HG03060 (cell line): Measurements from ENCODE around the gene BBS5.
A peak's percentile ranks its signal among the peaks of the same experiment; 100 is the strongest.
"Not testable (repeated sequence)": the region's sequence is repeated elsewhere in the genome, so short reads cannot be mapped to it uniquely, and the experiment has no call there.

Source experiments
- ATAC-seq: cut with Tn5 transposase; IDR thresholded peaks from one replicate; pipeline ENCODE4 v1.9.1; 2021; ENCODE audit warnings: low read depth, moderate number of reproducible peaks; ENCODE audit not compliant: unreplicated experiment

BBS5 gene

DNA sequence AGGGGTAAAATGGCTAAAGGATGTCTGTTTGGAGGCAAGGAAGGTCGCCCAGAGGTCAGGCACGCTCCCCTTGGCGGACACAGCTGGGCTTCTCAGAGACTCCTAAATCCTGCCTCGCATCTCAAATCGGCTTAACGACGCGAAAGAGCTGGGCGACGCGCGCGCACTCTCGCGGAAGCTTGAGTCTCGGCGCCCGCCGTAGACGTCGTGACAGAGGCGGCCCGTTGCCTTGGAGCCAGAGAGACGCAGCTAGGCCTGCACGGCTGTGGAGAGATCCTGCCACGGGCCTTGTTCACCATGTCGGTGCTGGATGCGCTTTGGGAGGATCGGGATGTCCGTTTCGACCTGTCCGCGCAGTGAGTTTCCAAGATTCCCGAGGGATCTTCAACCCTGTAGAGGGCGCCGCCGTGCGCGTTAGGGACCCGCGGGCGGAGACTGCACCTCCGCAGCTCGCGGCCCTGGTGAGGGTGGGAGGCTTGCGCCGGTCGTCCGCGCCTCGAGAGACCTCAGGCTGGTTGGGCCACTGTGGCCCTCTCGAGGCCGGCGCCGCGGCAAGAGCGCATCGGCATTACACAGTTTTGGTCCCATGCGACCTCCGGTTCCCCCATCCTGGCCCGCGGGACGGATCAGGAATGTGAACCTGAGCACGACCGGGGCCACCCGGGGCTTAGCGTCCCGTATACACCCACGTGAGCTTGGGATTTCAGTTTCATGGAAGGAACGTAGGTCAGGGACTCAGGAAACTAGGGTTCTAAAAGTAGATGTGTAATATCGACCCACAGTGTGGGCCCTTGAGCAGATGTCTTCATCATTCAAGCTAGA lies at the start of gene BBS5:
Gene BBS5, plus strand, starts transcription at position 238 of the 822 bp plus-strand sequence. Its CDS starts 60 bp downstream, at position 298.
- ATAC-seq: peak; percentile 66

DNA sequence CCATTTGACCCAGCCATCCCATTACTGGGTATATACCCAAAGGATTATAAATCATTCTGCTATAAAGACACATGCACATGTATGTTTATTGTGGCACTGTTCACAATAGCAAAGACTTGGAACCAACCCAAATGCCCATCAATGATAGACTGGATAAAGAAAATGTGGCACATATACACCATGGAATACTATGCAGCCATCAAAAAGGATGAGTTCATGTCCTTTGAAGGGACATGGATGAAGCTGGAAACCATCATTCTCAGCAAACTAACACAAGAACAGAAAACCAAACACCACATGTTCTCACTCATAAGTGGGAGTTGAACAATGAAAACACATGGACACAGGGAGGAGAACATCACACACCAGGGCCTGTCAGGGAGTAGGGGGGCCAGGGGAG lies 47.5 kb upstream of the BBS5 start:
- ATAC-seq: not testable (repeated sequence)

DNA sequence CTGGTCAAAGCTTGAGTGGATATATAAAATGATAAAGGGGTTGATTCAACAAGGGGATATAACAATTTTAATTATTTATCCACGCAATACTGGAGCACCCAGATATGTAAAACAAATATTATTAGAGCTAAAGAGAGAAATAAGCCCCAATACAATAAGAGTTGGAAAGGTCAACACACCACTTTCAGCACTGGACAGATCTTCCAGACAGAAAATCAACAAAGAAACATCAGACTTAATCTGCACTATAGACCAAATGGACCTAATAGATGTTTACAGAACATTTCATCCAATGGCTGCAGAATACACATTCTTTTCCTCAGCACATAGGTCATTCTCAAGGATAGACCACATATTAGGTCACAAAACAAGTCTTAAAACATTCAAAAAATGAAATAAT lies 45.1 kb upstream of the BBS5 start:
- not testable (repeated sequence) for ATAC-seq

DNA sequence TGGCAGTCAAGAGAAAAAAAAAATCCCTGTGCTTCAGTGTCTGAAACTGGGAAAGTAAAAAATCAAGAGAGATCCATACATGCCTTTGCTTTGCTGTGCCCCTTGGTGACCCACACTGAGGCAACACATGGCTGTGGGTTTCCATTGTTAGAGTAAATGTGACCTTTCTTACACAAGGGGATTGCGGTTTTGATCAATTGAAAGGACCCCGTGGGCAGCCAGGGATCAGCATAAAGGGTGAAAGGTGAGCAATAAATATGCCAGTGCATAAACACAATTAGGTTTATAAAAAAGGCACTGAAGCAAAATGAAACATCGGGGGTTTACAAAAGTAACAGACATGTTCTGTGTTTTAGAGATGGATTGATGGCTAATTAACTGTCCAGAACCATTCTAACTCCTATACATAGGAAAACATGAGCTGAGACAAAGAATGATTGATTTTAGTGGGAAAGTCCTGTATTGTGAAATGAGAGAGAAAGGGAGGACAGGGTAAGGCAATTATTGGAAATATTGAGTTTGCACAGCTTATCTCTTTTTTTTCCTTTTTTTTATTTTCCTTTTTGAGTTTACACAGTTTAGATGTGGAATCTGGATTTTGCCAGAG lies 40.7 kb upstream of the BBS5 start:
- ATAC-seq: no peak

DNA sequence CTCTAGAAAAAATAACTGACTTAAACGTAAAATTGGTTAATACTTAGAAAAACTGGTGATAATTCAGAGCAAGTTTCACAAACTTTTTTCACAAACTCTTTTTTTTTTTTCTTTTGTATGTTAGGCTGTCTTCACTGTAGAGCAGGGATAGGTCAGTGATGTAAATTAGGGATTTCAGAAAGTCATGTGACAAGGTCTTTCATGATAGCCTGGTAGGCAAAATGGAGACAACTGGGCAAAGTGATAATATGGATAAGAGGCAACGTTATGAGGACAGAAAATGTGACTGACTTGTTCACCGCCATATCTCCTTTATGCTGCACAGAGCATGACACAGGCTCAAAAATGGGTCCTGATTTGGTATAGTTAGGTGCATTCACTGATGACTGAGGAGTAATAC lies 39.4 kb upstream of the BBS5 start:
- ATAC-seq: no peak

DNA sequence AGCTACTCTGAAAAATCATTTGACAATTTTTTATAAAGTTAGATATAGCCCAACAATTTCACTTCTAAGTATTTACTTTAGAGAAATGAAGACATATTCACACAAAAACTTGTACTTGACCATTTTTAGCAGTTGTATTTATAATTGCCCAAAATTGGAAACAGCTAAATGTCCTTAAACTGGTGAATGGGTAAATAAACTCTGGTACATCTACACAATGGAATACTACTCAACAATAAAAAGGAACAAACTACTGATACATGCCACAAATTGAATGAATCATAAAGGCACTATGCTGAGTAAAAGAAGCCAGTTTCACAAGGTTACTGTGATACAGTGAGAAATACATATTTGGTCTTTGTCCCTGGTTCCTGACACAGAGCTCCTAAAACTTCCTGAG lies 32.8 kb upstream of the BBS5 start:
- no peak for ATAC-seq

DNA sequence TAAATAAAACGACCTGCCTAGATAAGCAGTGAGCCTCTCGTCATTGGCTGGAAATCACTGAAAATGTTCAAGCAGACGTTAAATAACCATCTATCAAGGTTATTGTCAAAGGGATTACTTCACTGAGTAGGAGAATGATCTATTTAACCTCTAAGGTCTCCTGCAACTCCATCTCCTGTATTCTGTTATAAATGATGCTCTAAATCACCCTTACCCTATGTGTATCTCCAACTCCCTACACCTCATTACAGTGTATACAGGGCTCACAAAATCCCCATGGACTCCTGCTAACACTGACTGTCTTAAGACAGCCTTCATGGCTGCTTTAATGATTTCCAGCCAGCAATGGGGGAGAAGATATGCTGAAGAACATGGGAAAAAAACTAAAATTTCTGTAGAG lies 31.0 kb upstream of the BBS5 start:
- ATAC-seq: no peak

DNA sequence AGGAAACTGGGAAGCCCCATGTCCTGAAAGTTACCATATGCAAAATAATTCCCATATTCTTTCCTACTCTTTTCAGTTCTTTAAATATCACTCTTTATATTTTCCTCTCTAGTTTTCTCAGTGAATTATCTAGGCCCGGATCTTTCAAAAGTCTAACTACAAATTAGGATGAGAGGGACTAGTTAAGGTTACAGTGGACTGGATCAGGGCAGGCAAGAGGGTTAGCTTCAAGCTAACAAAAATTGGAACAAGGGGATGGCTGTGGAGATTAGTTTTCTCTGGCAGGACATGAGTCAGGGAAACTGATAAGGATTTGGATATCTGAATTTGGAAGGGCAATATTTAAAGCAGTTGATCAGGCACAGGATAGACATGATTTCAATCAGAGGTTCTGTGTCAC lies 30.4 kb upstream of the BBS5 start:
- ATAC-seq: no peak

DNA sequence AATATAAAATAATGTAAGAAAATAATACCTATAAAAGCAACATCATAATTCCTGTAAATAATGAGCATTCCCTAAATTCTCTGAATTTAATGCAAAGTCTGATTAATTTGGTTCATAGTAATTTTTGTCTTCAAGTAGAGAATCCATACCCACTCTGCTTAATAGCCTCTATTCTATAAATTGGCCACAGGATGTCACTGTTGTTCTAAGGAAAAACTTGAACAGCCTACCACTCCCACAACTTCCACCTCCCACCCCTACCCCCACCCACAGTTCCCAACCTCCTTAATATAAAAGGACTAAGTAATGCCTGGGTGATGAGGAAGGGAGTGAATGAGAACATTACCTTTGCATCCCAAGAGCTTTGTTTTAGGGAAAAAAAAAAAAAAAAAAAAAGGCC lies 27.2 kb upstream of the BBS5 start:
- no peak for ATAC-seq

DNA sequence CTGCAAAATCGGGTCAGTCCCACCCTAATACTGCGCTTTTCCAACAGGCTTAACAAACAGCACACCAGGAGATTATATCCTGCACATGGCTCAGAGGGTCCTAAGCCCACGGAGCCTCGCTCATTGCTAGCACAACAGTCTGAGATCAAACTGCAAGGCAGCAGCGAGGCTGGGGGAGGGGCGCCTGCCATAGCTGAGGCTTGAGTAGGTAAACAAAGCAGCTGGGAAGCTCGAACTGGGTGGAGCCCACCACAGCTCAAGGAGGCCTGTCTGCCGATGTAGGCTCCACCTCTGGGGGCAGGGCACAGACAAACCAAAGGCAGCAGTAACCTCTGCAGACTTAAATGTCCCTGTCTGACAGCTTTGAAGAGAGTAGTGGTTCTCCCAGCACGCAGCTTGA lies 26.2 kb upstream of the BBS5 start:
- ATAC-seq: not testable (repeated sequence)

DNA sequence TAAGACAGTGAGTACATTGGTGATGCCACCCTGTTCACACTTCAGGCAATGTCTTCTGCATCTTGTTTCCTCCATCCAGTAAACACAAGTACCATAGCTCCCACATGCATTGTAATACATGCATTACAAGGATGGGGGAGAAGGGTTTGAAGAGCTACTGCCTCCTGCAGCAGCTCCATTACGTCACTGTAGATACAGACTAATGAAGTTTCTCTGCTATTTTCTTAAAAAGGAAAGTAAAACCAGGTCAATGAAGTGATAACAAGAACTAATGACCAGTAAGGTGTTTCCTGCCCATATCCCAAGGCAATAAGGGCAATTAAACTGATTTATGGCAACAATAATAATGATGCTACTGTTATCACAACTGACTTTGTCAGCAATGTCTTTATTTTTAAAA lies 18.2 kb upstream of the BBS5 start:
- ATAC-seq: no peak

DNA sequence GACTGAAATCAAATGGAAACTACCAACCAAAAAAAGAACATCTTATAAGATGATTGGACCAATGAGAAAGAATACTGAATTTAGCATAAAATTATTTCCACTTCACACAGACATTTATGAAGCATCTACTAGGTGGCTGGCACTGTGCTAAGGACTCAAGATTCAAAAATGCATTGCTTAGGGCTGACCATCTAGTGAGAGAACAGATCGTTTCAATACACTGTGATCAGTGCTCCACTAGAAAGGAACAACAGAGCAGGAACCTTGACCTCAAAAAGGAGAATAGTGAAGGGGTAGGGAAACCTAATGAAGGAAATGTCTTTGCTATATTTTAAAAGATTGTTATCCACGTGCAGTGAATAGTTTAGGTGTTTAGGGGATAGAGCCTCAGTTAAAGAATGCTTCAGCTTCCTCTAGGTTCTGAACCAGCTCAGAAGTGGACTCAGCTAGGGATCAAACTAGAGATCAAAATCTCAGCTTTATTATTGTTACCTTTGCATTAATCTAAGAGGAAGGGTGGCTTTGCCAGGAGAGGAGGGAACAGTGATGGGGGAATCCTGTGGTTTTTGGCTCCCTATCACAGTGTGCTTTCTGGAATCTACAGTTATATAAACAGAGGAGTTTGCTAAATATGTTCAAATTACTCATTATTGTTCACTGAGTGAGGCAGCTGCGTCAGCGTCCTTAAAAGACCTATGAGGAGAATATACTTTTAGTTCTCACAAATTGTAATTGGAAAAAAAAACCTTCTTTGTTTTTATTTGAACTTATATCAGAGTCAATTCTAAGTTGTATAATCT lies 16.2 kb upstream of the BBS5 start:
- ATAC-seq: no peak

DNA sequence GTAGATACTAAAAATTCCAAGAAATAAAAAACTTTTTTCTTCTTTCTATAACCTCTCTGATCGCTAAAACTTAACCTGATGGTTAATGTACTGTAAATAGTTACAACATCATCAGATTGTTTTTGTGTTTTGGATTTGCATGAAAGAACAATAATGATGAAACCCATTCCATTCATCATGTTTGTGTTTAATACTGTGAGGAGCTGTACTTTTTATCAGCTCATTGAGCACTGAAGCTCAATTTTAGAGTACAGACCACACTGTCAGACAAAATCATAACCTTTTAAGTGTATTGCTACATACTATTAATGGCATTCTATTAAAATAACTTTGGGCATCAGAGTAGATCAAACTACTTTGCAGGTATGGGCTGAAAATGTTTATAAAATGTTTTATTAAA lies 14.8 kb upstream of the BBS5 start:
- no peak for ATAC-seq

DNA sequence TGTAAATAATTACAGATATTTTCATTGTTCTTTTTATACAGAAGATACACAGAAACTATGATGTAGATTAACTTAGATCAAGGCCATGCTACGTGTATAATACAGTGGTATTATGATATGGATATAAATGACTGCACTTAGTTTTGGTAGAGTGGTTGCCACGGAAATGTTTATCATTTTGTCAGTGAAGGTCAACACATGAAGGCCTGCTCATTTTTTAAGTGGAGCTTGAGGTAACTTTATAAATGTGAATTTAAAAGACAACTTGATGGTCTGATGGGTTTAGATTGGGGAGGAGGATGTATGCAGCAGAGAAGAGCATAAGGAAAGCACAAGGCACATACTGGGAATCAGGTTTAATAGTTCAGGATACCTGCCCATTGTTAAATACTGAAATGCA lies 14.4 kb upstream of the BBS5 start:
- ATAC-seq: no peak

DNA sequence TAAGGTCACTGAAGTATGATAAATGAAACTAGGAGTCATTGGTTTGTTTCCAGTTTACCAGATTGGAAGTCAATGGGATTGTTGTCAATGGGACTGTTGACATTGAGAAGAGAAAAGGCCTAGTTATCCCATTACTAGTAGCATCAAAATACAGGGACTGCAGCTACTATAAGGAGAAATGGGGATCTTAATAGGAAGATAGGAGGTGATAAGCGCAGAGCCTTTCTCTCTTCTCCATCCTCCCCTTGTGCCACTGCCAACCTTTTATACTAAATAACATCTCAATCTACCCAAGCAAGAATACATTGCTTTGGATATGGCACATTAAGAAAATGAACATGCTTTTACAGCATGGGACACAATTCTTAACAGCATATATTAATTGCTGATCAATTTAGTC lies 10.5 kb upstream of the BBS5 start:
- ATAC-seq: no peak

DNA sequence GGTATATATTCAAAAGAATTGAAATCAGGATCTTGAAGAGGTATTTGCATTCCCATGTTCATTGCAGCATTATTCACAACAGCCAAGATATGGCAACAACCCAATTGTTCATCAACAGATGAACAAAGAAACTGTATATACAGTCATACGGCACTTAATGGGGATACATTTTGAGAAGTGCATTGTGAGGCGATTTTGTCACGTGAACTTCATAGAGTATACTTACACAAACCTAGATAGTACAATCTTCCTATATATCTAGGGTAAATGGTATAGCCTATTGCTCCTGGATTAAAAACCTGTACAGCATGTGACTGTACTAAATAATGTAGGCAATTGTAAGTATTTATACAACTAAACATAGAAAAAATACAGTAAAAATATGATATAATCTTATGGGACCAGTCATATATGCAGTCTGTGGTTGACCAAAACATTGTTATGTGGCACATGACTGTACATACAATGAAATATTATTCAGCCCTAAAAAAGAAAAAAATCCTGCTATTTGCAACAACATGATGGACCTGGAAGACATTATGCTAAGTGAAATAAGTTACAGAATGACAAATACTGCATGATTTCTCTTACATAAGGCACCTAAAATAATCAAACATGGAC lies 9.2 kb upstream of the BBS5 start:
- no peak for ATAC-seq

DNA sequence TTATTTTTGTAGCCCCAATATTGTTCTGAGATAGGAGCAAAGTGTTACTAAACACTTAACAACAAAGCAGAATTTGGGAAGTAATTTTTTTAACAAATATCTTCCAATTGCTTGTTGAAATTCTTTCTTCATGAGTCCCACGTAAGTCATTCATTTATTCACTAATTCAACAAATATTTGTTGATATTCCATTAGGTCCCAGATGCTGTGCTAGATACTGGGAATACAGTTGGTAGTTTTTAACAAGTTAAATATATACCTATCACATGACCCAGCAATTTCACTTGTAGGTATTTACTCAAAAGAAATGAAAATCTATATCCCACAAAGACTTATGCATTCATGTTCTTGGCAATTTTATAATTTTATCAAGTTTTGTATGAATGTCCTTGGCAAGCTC lies 7.0 kb upstream of the BBS5 start:
- no peak for ATAC-seq

DNA sequence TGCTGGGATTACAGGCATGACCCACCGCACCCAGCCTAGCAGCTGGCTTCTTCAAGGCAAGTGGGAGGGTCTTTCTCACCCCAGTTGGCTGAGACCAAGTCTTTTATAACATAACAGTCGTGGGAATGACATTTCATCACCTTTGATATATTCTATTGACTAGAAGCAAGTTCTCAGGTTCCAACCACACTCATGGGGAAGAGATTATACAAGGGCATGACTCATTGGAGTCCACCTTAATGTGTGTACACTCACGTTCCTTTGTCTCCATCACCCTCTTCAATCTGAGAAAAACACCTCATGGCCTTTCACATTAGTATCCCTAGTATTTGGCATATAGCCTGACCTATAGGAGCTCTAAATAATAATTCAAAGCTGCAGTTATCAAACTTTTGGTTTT lies 2.8 kb upstream of the BBS5 start:
- no peak for ATAC-seq

DNA sequence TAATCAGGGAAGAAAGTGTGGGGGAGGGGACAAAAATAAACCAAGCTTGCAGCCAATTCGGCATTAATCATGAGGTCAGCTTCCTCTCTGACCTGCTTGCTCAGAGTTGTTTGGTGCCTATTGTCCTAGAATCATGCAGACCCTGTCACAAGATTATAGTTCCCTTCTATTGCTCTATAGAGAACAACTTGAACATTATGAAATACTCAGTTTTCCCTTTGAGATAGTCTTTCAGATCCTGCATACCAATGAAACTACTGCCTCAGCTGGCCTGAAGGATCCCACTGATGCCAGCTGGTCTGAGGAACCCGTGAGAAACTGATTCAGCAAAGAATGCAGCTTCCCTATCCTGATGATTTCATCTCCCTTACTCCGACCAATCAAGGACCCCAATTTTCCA lies 955 bp upstream of the BBS5 start:
- ATAC-seq: no peak

DNA sequence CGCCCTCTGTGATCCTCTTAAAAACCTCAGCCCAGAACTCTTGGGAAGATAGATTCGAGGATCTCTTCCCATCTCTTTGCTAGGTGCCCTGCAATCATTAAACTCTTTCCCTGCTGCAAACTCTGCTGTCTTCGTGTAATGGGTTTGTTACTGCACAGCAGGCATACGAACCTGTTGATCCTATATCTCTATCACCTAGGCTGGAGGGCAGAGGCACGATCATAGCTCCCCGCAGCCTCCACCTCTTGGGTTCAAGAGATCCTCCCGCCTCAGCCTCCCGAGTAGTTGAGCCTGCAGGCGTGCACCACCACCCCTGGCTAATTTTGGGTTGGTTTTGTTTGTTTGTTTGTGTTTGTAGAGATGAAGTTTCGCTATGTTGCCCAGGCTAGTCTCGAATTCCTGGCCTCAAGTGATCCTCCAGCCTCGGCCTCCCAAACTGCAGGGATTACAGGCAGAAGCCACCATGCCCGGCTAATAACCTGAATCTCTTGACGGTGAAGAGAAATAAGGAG lies 493 bp upstream of the BBS5 start:
- ATAC-seq: no peak

DNA sequence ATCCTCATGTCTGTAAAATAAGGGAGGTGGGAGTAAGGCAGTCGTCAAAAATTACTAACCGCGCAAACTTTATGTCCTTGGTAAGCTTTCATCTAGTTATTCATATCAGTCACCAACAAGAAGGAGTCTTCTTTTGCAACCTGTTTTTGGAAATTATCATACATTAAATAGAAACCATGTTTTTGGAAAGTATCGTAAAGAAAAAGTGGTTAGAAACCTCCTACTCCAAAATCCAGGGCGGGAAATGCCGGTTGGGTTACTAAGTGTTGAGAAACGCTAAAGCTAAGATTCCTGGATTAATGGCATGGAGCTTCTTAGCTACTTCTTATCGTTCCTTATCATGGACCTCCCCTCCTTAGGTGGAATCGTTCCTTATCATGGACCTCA lies 778 bp downstream of the BBS5 start:
- ATAC-seq: no peak
